GM23338 (cell line): ENCODE results near the gene COL8A1.

Experiments used
- CREB1 ChIP-seq: fragments of 250-450 bp; sonication (Bioruptor Pico); IDR thresholded peaks from 2 replicates; pipeline ENCODE4 v1.5.0; 2020; ENCODE audit warnings: low read depth, mild to moderate bottlenecking, moderate library complexity
- CTCF ChIP-seq, 2 experiments: fragments of 200-600 bp in 1 of 2; sonication (generic) in 1 of 2; conservative IDR thresholded peaks; 2 replicates each; pipeline versions ENCODE4 v1.5.1 to v1.6.1; 2016 to 2017; ENCODE audit warnings: antibody characterized with exemption in 2 of 2, low read depth in 2 of 2, mild to moderate bottlenecking in 2 of 2, moderate library complexity in 1 of 2
- ETS1 ChIP-seq: IDR thresholded peaks from 2 replicates; pipeline ENCODE4 v1.6.1; 2016; ENCODE audit warnings: antibody characterized with exemption
- EZH2 ChIP-seq: fragments of 200-600 bp; sonication (generic); IDR thresholded peaks from one replicate; pipeline ENCODE4 v1.8.0; 2017; ENCODE audit warnings: antibody characterized with exemption, mild to moderate bottlenecking, low read depth; ENCODE audit not compliant: unreplicated experiment
- JUNB ChIP-seq: IDR thresholded peaks from one replicate; pipeline ENCODE4 v1.6.1; 2016; ENCODE audit warnings: antibody characterized with exemption; ENCODE audit not compliant: unreplicated experiment
- POLR2AphosphoS5 ChIP-seq: IDR thresholded peaks from 2 replicates; pipeline ENCODE4 v1.6.1; 2016; ENCODE audit warnings: antibody characterized with exemption, low read depth
- ZNF331 ChIP-seq: fragments of 250-450 bp; sonication (Bioruptor Pico); IDR thresholded peaks from 2 replicates; pipeline ENCODE4 v1.5.0; 2020; ENCODE audit warnings: low read depth, mild to moderate bottlenecking, moderate library complexity

- TF ChIP-seq CTCF (conservative IDR thresholded peaks at IDR 0.05; ENCODE audit: low read depth in 2 of 2) (no peak), CREB1 (CRISPR knock-in tag) (no peak), JUNB (no peak), ZNF331 (CRISPR knock-in tag) (no peak), POLR2AphosphoS5 (no peak), EZH2 (no peak), ETS1 (no peak)
Measured at GRCh38 chr3:99774467-99774866, 136.1 kb downstream of the COL8A1 start.
